Peyer's patch (tissue), 4 donors: ENCODE measurements around the gene NCOA3.

Experiments
- CTCF ChIP-seq, 6 experiments: fragments of 450-650 bp in 4 of 6; fragments of 200-600 bp in 2 of 6; sonication (generic) in 1 of 6; IDR thresholded peaks; one replicate each; pipeline ENCODE4 v1.5.1; 2017 to 2019; ENCODE audit warnings: antibody characterized with exemption in 6 of 6, mild to moderate bottlenecking in 3 of 6, moderate library complexity in 1 of 6
- POLR2A ChIP-seq, 2 donors: fragments of 450-650 bp; IDR thresholded peaks; one replicate each; pipeline ENCODE4 v1.5.1; 2017; ENCODE audit warnings: antibody characterized with exemption in 2 of 2, mild to moderate bottlenecking in 2 of 2, moderate library complexity in 2 of 2

DNA sequence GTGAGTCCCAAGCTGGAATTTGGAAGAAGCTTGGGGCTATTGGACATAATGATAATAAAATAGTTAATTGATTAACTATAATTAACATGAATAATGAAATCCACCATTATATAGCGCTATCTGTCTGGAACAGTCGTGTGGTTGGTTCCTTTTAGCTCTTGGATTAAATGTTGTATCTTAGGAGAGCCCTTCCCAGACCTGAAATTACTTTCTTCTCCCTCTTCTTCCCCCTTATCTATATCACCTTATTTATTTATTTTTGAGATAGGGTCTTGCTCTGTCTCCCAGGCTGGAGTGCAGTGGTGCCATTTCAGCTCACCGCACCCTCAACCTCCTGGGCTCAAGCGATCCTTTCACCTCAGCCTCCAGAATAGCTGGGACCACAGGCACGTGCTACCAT lies 64.6 kb downstream of the NCOA3 start:
- TF ChIP-seq POLR2A (IDR thresholded peaks at IDR 0.05) (no peak), CTCF (IDR thresholded peaks at IDR 0.05) (no peak)
